ENCODE results near the gene WDR70. TPM values are rescaled to one million over a fixed set of nuclear protein-coding genes. Genes with fewer than 3 reads are reported as not detected.

WDR70 gene
- total and polyA plus RNA-seq, 2 donors (not counting 3 experiments of a cell fraction or from before 2014, with no cell fraction given): 6.7 to 37.3 TPM

- DNase-seq (ENCODE audit: low read depth, low spot score): no peak
- TF ChIP-seq CTCF (IDR thresholded peaks at IDR 0.05; ENCODE audit: extremely low read depth in 1 of 2, insufficient read depth in 1 of 2, low read depth in 1 of 2, low read length in 2 of 2) (no peak), GATA2 (IDR thresholded peaks at IDR 0.05; ENCODE audit: insufficient read depth, insufficient read length, low read depth, low read length) (no peak), FOS (IDR thresholded peaks at IDR 0.05; ENCODE audit: borderline replicate concordance, insufficient read depth, low read length) (no peak), MYC (IDR thresholded peaks at IDR 0.05; ENCODE audit: low read depth, low read length) (no peak)
- H4K20me1 ChIP-seq (replicated peaks; ENCODE audit: control insufficient read depth, extremely low read depth, insufficient read depth, low read length): no peaks in the 10 kb centered on the region
- H3K9me1 ChIP-seq (replicated peaks; ENCODE audit: control insufficient read depth, extremely low read depth, insufficient read depth, low read length): no peaks in the 10 kb centered on the region
- no peaks in the 10 kb centered on the region for H3K4me1 ChIP-seq (ENCODE audit: control insufficient read depth, extremely low read depth, insufficient read depth, low read length)
- H3K79me2 ChIP-seq (ENCODE audit: control insufficient read depth, insufficient read depth, low read length): no peaks in the 10 kb centered on the region
- H3K4me3 ChIP-seq (replicated peaks in 1 of 3; ENCODE audit: insufficient read depth in 1 of 3, low read depth in 1 of 3, low read length in 3 of 3): no peak overlapping the region
- dilution Hi-C loops (cut with MboI; ENCODE audit: extremely low pct_ligation_motif_present, low sequenced_read_pairs) (no loop called here), intact Hi-C loops (cut with micrococcal nuclease) (no loop called here)
- H2AFZ ChIP-seq (ENCODE audit: low read depth, low read length): no peak overlapping the region
- FAIRE-seq: no peak
- H3K36me3 ChIP-seq (ENCODE audit: control insufficient read depth in 2 of 2, extremely low read depth in 1 of 2, insufficient read depth in 2 of 2, low read length in 2 of 2): no peaks in the 10 kb centered on the region
- H3K27ac ChIP-seq (ENCODE audit: insufficient read depth, low read depth, low read length): no peak overlapping the region
- H3K4me2 ChIP-seq (ENCODE audit: insufficient read depth, low read length): no peak overlapping the region
- H3K9me3 ChIP-seq (replicated peaks; ENCODE audit: control insufficient read depth, insufficient read depth, low read length): no peaks in the 10 kb centered on the region
- no TSS peak for BruUV-seq (replicated peaks)
- H3K9ac ChIP-seq (replicated peaks; ENCODE audit: extremely low read depth, insufficient read depth, low read length): no peak overlapping the region
- POLR2A ChIA-PET: no interaction called here
- CTCF ChIA-PET: interaction anchor here (1.6 kb wide), 1 partner anchor 355 kb away, joined by 5 read pairs; no protein-coding TSS in a partner anchor
- H3K27me3 ChIP-seq (ENCODE audit: control insufficient read depth in 2 of 2, insufficient read depth in 2 of 2, low read length in 2 of 2): no peaks in the 10 kb centered on the region
Observed at GRCh38 chr5:37767961-37768360, 388.8 kb downstream of the WDR70 start.

DNA sequence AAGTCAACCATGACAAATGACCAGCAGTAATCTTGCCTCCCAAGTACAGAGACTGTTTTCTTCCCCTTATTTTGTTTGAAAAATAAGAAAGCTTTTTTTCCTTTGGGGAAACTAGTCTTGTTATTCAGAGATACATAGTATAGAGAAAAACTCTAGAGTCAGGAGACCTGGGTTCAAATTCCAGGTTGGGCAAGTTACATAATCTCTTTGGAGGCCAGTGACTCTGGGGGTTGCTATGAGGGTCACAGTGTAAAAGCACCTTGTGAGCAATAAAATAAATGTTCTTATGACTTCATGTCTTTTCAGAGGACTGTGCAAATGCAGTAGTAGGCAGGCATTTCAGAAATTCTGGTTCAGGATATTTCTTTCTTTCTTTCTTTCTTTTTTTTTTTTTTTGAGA is 389.3 kb downstream of the WDR70 start:
- Histone ChIP-seq H4K20me1 (replicated peaks; ENCODE audit: control insufficient read depth, extremely low read depth, insufficient read depth, low read length) (no peaks in the 10 kb centered on the region), H3K36me3 (ENCODE audit: control insufficient read depth in 2 of 2, extremely low read depth in 1 of 2, insufficient read depth in 2 of 2, low read length in 2 of 2) (no peaks in the 10 kb centered on the region), H3K4me1 (ENCODE audit: control insufficient read depth, extremely low read depth, insufficient read depth, low read length) (no peaks in the 10 kb centered on the region), H3K4me2 (ENCODE audit: insufficient read depth, low read length) (no peak overlapping the region), H3K4me3 (replicated peaks in 1 of 3; ENCODE audit: insufficient read depth in 1 of 3, low read depth in 1 of 3, low read length in 3 of 3) (no peak overlapping the region), H3K79me2 (ENCODE audit: control insufficient read depth, insufficient read depth, low read length) (no peaks in the 10 kb centered on the region), H3K9me1 (replicated peaks; ENCODE audit: control insufficient read depth, extremely low read depth, insufficient read depth, low read length) (no peaks in the 10 kb centered on the region), H2AFZ (ENCODE audit: low read depth, low read length) (no peak overlapping the region), H3K27ac (ENCODE audit: insufficient read depth, low read depth, low read length) (no peak overlapping the region), H3K27me3 (ENCODE audit: control insufficient read depth in 2 of 2, insufficient read depth in 2 of 2, low read length in 2 of 2) (no peaks in the 10 kb centered on the region), H3K9me3 (replicated peaks; ENCODE audit: control insufficient read depth, insufficient read depth, low read length) (no peaks in the 10 kb centered on the region), H3K9ac (replicated peaks; ENCODE audit: extremely low read depth, insufficient read depth, low read length) (no peak overlapping the region)
- no peak for FAIRE-seq
- BruUV-seq (replicated peaks): no TSS peak
- CTCF ChIA-PET: no interaction called here
- TF ChIP-seq JUN (IDR thresholded peaks at IDR 0.05; ENCODE audit: borderline replicate concordance, insufficient read depth, insufficient read length, low read depth) (no peak), GATA2 (IDR thresholded peaks at IDR 0.05; ENCODE audit: insufficient read depth, insufficient read length, low read depth, low read length) (no peak), POLR2AphosphoS5 (IDR thresholded peaks at IDR 0.05; ENCODE audit: insufficient read depth, low read depth, low read length) (no peak), FOS (IDR thresholded peaks at IDR 0.05; ENCODE audit: borderline replicate concordance, insufficient read depth, low read length) (no peak), CTCF (IDR thresholded peaks at IDR 0.05; ENCODE audit: extremely low read depth in 1 of 2, insufficient read depth in 1 of 2, low read depth in 1 of 2, low read length in 2 of 2) (no peak), MYC (IDR thresholded peaks at IDR 0.05; ENCODE audit: low read depth, low read length) (no peak), EZH2 (IDR thresholded peaks at IDR 0.05; ENCODE audit: borderline replicate concordance, low read depth, low read length, severe bottlenecking) (no peak)
- TF ChIP-seq, protein P1, sequence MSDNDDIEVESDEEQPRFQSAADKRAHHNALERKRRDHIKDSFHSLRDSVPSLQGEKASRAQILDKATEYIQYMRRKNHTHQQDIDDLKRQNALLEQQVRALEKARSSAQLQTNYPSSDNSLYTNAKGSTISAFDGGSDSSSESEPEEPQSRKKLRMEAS (IDR thresholded peaks at IDR 0.05; ENCODE audit: insufficient read depth, insufficient read length): no peak
- intact Hi-C loops (cut with micrococcal nuclease) (no loop called here), dilution Hi-C loops (cut with MboI; ENCODE audit: extremely low pct_ligation_motif_present, low sequenced_read_pairs) (no loop called here)
- POLR2A ChIA-PET: no interaction called here
- DNase-seq (ENCODE audit: low read depth, low spot score): no peak
